ENCODE data around the gene XXYLT1. TPM values are rescaled to one million over a fixed set of nuclear protein-coding genes. Genes with fewer than 3 reads are reported as not detected.

Gene XXYLT1
- total and polyA plus RNA-seq, 10 of the 15 experiments (the other 5 are each of a cell fraction or from before 2014, with no cell fraction given), result 1.2 to 14.2 (median 9.3) TPM

DNA sequence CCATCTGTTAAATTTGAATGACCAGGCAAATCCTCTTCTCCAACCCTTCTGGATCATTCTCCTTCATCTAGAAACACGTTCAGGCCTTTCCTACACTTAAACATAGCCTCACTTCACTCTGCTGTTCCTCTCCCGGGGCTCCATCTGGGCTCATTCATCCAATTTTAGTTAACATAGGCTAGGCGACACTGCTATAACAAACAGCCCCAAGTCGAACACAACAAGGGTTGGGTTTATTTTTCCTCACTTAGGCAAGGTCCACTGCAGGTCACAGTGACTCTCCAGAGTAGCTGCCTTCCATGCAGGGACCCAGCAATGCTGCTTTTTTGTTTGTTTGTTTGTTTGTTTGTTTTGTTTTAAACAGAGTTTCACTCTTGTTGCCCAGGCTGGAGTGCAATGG is 250.8 kb downstream of the XXYLT1 start:
- no peak overlapping the region for H3K4me3 ChIP-seq
- BruUV-seq (replicated peaks), result no TSS peak
- H3K36me3 ChIP-seq (ENCODE audit: control insufficient read depth in 2 of 2, insufficient read depth in 2 of 2, low read length in 1 of 2), result no peaks in the 10 kb centered on the region
- ChIA-PET POLR2A (interaction anchor here (0.6 kb wide), 1 partner anchor 283 kb away, joined by 4 read pairs; no protein-coding TSS in a partner anchor), RAD21 (ENCODE audit: unreplicated experiment) (no interaction called here), CTCF (no interaction called here), SMC1A (ENCODE audit: uncharacterized antibody, unreplicated experiment) (no interaction called here)
- no peaks in the 10 kb centered on the region for H3K4me1 ChIP-seq (ENCODE audit: control insufficient read depth, insufficient read depth, low read length)
- peaks cover 0 to 8% of the 10 kb centered on the region in 2 experiments; a peak in 1 of 4 replicates for H3K27me3 ChIP-seq (replicated peaks in 1 of 2; ENCODE audit: control insufficient read depth in 2 of 2, insufficient read depth in 2 of 2, low read length in 1 of 2)
- no peak overlapping the region for H3K9ac ChIP-seq (ENCODE audit: control insufficient read depth, insufficient read depth, low read length)
- H4K20me1 ChIP-seq (ENCODE audit: control insufficient read depth, insufficient read depth), result no peaks in the 10 kb centered on the region
- FAIRE-seq (no peak), ATAC-seq (no peak), DNase-seq (ENCODE audit: low read depth, low spot score) (no peak)
- in situ Hi-C loops (cut with MboI) (no loop called here), intact Hi-C loops (cut with micrococcal nuclease; ENCODE audit: unreplicated experiment) (no loop called here)
- H3K79me2 ChIP-seq (ENCODE audit: control insufficient read depth, insufficient read depth, low read length), result no peaks in the 10 kb centered on the region
- no peak overlapping the region for H2AFZ ChIP-seq (ENCODE audit: control insufficient read depth, low read depth, low read length)
- no peaks in the 10 kb centered on the region; the same call in 2 of the 3 replicates for H3K9me3 ChIP-seq (replicated peaks; ENCODE audit: control insufficient read depth, insufficient read depth, low read length)
- no peak overlapping the region for H3K27ac ChIP-seq (ENCODE audit: control insufficient read depth, insufficient read depth)
- no peak overlapping the region for H3K4me2 ChIP-seq (ENCODE audit: control insufficient read depth, insufficient read depth)
- TF ChIP-seq, protein P1, sequence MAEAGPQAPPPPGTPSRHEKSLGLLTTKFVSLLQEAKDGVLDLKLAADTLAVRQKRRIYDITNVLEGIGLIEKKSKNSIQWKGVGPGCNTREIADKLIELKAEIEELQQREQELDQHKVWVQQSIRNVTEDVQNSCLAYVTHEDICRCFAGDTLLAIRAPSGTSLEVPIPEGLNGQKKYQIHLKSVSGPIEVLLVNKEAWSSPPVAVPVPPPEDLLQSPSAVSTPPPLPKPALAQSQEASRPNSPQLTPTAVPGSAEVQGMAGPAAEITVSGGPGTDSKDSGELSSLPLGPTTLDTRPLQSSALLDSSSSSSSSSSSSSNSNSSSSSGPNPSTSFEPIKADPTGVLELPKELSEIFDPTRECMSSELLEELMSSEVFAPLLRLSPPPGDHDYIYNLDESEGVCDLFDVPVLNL (IDR thresholded peaks at IDR 0.05; ENCODE audit: low read depth, low read length), result no peak
- TF ChIP-seq, protein P2, sequence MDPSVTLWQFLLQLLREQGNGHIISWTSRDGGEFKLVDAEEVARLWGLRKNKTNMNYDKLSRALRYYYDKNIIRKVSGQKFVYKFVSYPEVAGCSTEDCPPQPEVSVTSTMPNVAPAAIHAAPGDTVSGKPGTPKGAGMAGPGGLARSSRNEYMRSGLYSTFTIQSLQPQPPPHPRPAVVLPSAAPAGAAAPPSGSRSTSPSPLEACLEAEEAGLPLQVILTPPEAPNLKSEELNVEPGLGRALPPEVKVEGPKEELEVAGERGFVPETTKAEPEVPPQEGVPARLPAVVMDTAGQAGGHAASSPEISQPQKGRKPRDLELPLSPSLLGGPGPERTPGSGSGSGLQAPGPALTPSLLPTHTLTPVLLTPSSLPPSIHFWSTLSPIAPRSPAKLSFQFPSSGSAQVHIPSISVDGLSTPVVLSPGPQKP (IDR thresholded peaks at IDR 0.05; ENCODE audit: low read depth, low read length), result no peak
- TF ChIP-seq TCF12 (IDR thresholded peaks at IDR 0.05; ENCODE audit: low read depth, low read length), result no peak
- TF ChIP-seq, protein P3, sequence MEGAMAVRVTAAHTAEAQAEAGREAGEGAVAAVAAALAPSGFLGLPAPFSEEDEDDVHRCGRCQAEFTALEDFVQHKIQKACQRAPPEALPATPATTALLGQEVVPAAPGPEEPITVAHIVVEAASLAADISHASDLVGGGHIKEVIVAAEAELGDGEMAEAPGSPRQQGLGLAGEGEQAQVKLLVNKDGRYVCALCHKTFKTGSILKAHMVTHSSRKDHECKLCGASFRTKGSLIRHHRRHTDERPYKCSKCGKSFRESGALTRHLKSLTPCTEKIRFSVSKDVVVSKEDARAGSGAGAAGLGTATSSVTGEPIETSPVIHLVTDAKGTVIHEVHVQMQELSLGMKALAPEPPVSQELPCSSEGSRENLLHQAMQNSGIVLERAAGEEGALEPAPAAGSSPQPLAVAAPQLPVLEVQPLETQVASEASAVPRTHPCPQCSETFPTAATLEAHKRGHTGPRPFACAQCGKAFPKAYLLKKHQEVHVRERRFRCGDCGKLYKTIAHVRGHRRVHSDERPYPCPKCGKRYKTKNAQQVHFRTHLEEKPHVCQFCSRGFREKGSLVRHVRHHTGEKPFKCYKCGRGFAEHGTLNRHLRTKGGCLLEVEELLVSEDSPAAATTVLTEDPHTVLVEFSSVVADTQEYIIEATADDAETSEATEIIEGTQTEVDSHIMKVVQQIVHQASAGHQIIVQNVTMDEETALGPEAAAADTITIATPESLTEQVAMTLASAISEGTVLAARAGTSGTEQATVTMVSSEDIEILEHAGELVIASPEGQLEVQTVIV (IDR thresholded peaks at IDR 0.05; ENCODE audit: borderline replicate concordance, partially characterized antibody), result no peak
- no peak for TF ChIP-seq CHD4 (IDR thresholded peaks at IDR 0.05)
- TF ChIP-seq SPI1 (IDR thresholded peaks at IDR 0.05; ENCODE audit: borderline replicate concordance, insufficient read depth, low read depth, low read length), result no peak
- no peak for TF ChIP-seq PAX5 (IDR thresholded peaks at IDR 0.05; ENCODE audit: borderline replicate concordance, low read depth, low read length)
- TF ChIP-seq, protein P4, sequence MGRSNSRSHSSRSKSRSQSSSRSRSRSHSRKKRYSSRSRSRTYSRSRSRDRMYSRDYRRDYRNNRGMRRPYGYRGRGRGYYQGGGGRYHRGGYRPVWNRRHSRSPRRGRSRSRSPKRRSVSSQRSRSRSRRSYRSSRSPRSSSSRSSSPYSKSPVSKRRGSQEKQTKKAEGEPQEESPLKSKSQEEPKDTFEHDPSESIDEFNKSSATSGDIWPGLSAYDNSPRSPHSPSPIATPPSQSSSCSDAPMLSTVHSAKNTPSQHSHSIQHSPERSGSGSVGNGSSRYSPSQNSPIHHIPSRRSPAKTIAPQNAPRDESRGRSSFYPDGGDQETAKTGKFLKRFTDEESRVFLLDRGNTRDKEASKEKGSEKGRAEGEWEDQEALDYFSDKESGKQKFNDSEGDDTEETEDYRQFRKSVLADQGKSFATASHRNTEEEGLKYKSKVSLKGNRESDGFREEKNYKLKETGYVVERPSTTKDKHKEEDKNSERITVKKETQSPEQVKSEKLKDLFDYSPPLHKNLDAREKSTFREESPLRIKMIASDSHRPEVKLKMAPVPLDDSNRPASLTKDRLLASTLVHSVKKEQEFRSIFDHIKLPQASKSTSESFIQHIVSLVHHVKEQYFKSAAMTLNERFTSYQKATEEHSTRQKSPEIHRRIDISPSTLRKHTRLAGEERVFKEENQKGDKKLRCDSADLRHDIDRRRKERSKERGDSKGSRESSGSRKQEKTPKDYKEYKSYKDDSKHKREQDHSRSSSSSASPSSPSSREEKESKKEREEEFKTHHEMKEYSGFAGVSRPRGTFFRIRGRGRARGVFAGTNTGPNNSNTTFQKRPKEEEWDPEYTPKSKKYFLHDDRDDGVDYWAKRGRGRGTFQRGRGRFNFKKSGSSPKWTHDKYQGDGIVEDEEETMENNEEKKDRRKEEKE (IDR thresholded peaks at IDR 0.05), result no peak
- TF ChIP-seq, protein P5, sequence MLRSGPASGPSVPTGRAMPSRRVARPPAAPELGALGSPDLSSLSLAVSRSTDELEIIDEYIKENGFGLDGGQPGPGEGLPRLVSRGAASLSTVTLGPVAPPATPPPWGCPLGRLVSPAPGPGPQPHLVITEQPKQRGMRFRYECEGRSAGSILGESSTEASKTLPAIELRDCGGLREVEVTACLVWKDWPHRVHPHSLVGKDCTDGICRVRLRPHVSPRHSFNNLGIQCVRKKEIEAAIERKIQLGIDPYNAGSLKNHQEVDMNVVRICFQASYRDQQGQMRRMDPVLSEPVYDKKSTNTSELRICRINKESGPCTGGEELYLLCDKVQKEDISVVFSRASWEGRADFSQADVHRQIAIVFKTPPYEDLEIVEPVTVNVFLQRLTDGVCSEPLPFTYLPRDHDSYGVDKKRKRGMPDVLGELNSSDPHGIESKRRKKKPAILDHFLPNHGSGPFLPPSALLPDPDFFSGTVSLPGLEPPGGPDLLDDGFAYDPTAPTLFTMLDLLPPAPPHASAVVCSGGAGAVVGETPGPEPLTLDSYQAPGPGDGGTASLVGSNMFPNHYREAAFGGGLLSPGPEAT (IDR thresholded peaks at IDR 0.05; ENCODE audit: low read depth), result no peak
- WGBS (ENCODE audit: insufficient coverage, insufficient replicate concordance, low lambda C conversion rate, missing lambda C conversion rate), result 10% methylated on average over 4 of the region's 4 CpGs
